Liver (tissue), 3 donors: ENCODE measurements around the gene FAM53B.

Experiments used
- ATF3 ChIP-seq: IDR thresholded peaks from 2 replicates; pipeline ENCODE4 v1.6.1; 2016; ENCODE audit warnings: antibody characterized with exemption
- CTCF ChIP-seq: fragments of 150-350 bp; IDR thresholded peaks from 2 replicates; pipeline ENCODE4 v1.5.1; 2017; ENCODE audit warnings: improper control_type of control experiment, low read depth, low read length; ENCODE audit not compliant: missing input control
- EGR1 ChIP-seq, 2 donors: IDR thresholded peaks; 2 replicates each; pipeline ENCODE4 v1.6.1; 2016 to 2018; ENCODE audit warnings: antibody characterized with exemption in 2 of 2, low read depth in 2 of 2
- FOXA1 ChIP-seq: IDR thresholded peaks from 2 replicates; pipeline ENCODE4 v1.6.1; 2016; ENCODE audit warnings: antibody characterized with exemption
- GABPA ChIP-seq, 2 donors: IDR thresholded peaks in 1 of 2; conservative IDR thresholded peaks in 1 of 2; 2 replicates each; pipeline ENCODE4 v1.6.1; 2016; ENCODE audit warnings: antibody characterized with exemption in 2 of 2, mild to moderate bottlenecking in 1 of 2, moderate library complexity in 1 of 2
- JUND ChIP-seq, 2 donors: IDR thresholded peaks; 2 replicates each; pipeline ENCODE4 v1.6.1; 2016; ENCODE audit warnings: antibody characterized with exemption in 2 of 2
- MAX ChIP-seq: IDR thresholded peaks from 2 replicates; pipeline ENCODE4 v1.6.1; 2016; ENCODE audit warnings: antibody characterized with exemption
- NR2F2 ChIP-seq: IDR thresholded peaks from 2 replicates; pipeline ENCODE4 v1.6.1; 2016; ENCODE audit warnings: antibody characterized with exemption
- RAD21 ChIP-seq, 2 donors: IDR thresholded peaks; 2 replicates each; pipeline ENCODE4 v1.6.1; 2016; ENCODE audit warnings: antibody characterized with exemption in 2 of 2, mild to moderate bottlenecking in 2 of 2
- REST ChIP-seq: IDR thresholded peaks from 2 replicates; pipeline ENCODE4 v1.6.1; 2016; ENCODE audit warnings: antibody characterized with exemption, mild to moderate bottlenecking
- SP1 ChIP-seq: IDR thresholded peaks from 2 replicates; pipeline ENCODE4 v1.6.1; 2018; ENCODE audit warnings: antibody characterized with exemption, mild to moderate bottlenecking
- TAF1 ChIP-seq: conservative IDR thresholded peaks from 2 replicates; pipeline ENCODE4 v1.6.1; 2016; ENCODE audit warnings: antibody characterized with exemption, mild to moderate bottlenecking
- YY1 ChIP-seq: IDR thresholded peaks from 2 replicates; pipeline ENCODE4 v1.6.1; 2016; ENCODE audit warnings: antibody characterized with exemption, mild to moderate bottlenecking
- ZBTB33 ChIP-seq: IDR thresholded peaks from 2 replicates; pipeline ENCODE4 v1.6.1; 2016; ENCODE audit warnings: antibody characterized with exemption
- donor health status: healthy.
- donor health status: healthy.

GRCh38 chr10:124695259-124695658 is 48.9 kb downstream of the FAM53B start:
- no peak for TF ChIP-seq CTCF
- TF ChIP-seq REST = no peak
- TF ChIP-seq YY1 = no peak
- TF ChIP-seq TAF1 = no peak
- TF ChIP-seq ATF3 = no peak
- no peak for TF ChIP-seq FOXA1
- no peak for TF ChIP-seq ZBTB33
- no peak for TF ChIP-seq MAX
- no peak for TF ChIP-seq RAD21 (IDR thresholded peaks at IDR 0.05)
- TF ChIP-seq GABPA (IDR thresholded peaks at IDR 0.05 in 1 of 2, conservative IDR thresholded peaks at IDR 0.05 in 1 of 2) = no peak
- no peak for TF ChIP-seq JUND (IDR thresholded peaks at IDR 0.05)
- TF ChIP-seq SP1 = no peak
- no peak for TF ChIP-seq EGR1 (IDR thresholded peaks at IDR 0.05; ENCODE audit: low read depth in 2 of 2)
- TF ChIP-seq NR2F2 = no peak
